Neuronal stem cell (in vitro differentiated cells): ENCODE results near the gene KCNJ6.

ENCODE experiments used
- DNase-seq: peaks from one replicate; pipeline ENCODE4 v3.0.0-alpha.2; 2013; ENCODE audit warnings: low spot score
- H2AFZ ChIP-seq: one replicate; pipeline ENCODE4 v1.6.1; 2013; ENCODE audit warnings: mild to moderate bottlenecking, low read length, inconsistent platforms
- H2AK5ac ChIP-seq: 2 replicates; pipeline ENCODE4 v1.6.1; 2013; ENCODE audit warnings: low read depth, mild to moderate bottlenecking, inconsistent platforms, low read length, moderate library complexity, mixed read lengths
- H2BK120ac ChIP-seq: 2 replicates; pipeline ENCODE4 v1.6.1; 2013; ENCODE audit warnings: low read depth, mild to moderate bottlenecking, inconsistent platforms, low read length, moderate library complexity, mixed read lengths
- H2BK12ac ChIP-seq: one replicate; pipeline ENCODE4 v1.6.1; 2013; ENCODE audit warnings: low read length, inconsistent platforms
- H2BK15ac ChIP-seq: 2 replicates; pipeline ENCODE4 v1.6.1; 2013; ENCODE audit warnings: mild to moderate bottlenecking, low read length, inconsistent platforms, mixed read lengths
- H2BK5ac ChIP-seq: one replicate; pipeline ENCODE4 v1.6.1; 2013; ENCODE audit warnings: inconsistent platforms, mild to moderate bottlenecking, low read length, moderate library complexity
- H3K14ac ChIP-seq: one replicate; pipeline ENCODE4 v1.6.1; 2013; ENCODE audit warnings: low read length, inconsistent platforms
- H3K18ac ChIP-seq: 2 replicates; pipeline ENCODE4 v1.6.1; 2013; ENCODE audit warnings: low read length, inconsistent platforms
- H3K23ac ChIP-seq: 2 replicates; pipeline ENCODE4 v1.6.1; 2013; ENCODE audit warnings: low read depth, mild to moderate bottlenecking, mixed read lengths, low read length, inconsistent platforms; ENCODE audit not compliant: poor library complexity
- H3K27ac ChIP-seq: replicated peaks from 3 replicates; pipeline ENCODE4 v1.5.1; 2013; ENCODE audit warnings: low read length, inconsistent platforms
- H3K27me3 ChIP-seq, 3 experiments: 2 replicates each; pipeline ENCODE4 v1.6.1; 2013; ENCODE audit warnings: low read length in 3 of 3, mild to moderate bottlenecking in 2 of 3, inconsistent platforms in 1 of 3, low read depth in 1 of 3, mixed read lengths in 1 of 3, moderate library complexity in 1 of 3; ENCODE audit not compliant: control insufficient read depth in 3 of 3, insufficient read depth in 3 of 3
- H3K36me3 ChIP-seq, 2 donors: replicated peaks in 1 of 2; 2 replicates each; pipeline ENCODE4 v1.6.1; 2013; ENCODE audit warnings: low read length in 2 of 2; ENCODE audit not compliant: control insufficient read depth in 2 of 2, insufficient read depth in 2 of 2
- H3K4ac ChIP-seq: 2 replicates; pipeline ENCODE4 v1.6.1; 2013; ENCODE audit warnings: inconsistent platforms, mild to moderate bottlenecking, low read length, moderate library complexity
- H3K4me1 ChIP-seq, 2 donors: 1 replicate in 1 of 2; 2 replicates in 1 of 2; pipeline ENCODE4 v1.6.1; 2013; ENCODE audit warnings: low read length in 2 of 2, low read depth in 1 of 2; ENCODE audit not compliant: control insufficient read depth in 2 of 2, insufficient read depth in 1 of 2
- H3K4me2 ChIP-seq: one replicate; pipeline ENCODE4 v1.6.1; 2013; ENCODE audit warnings: mild to moderate bottlenecking, low read length, inconsistent platforms; ENCODE audit not compliant: insufficient read depth, poor library complexity, severe bottlenecking
- H3K4me3 ChIP-seq, 2 donors: 2 replicates each; pipeline ENCODE4 v1.5.1; 2013; ENCODE audit warnings: low read length in 2 of 2, mild to moderate bottlenecking in 2 of 2, inconsistent platforms in 1 of 2, moderate library complexity in 1 of 2
- H3K79me1 ChIP-seq: one replicate; pipeline ENCODE4 v1.6.1; 2013; ENCODE audit warnings: low read depth, mild to moderate bottlenecking, inconsistent platforms, low read length, moderate library complexity
- H3K9ac ChIP-seq: one replicate; pipeline ENCODE4 v1.6.1; 2013; ENCODE audit warnings: mild to moderate bottlenecking, low read depth, low read length, inconsistent platforms; ENCODE audit not compliant: poor library complexity
- H3K9me3 ChIP-seq, 2 donors: replicated peaks in 1 of 2; 2 replicates each; pipeline versions ENCODE3 to v1.6.1; 2013; ENCODE audit warnings: low read length in 2 of 2, mild to moderate bottlenecking in 2 of 2, inconsistent platforms in 1 of 2, low read depth in 1 of 2, mixed read lengths in 1 of 2, moderate library complexity in 1 of 2; ENCODE audit not compliant: control insufficient read depth in 2 of 2, insufficient read depth in 1 of 2
- H4K8ac ChIP-seq: one replicate; pipeline ENCODE4 v1.6.1; 2013; ENCODE audit warnings: low read depth, mild to moderate bottlenecking, inconsistent platforms, low read length, moderate library complexity
- H4K91ac ChIP-seq: one replicate; pipeline ENCODE4 v1.6.1; 2013; ENCODE audit warnings: low read length, low read depth, mild to moderate bottlenecking, inconsistent platforms; ENCODE audit not compliant: poor library complexity
- WGBS, 2 donors: extraction: QIAGEN DNeasy Blood & Tissue Kit; methylation state at CpG; one replicate each; pipeline ENCODE4 v1.1.7; 2013; ENCODE audit warnings: missing lambda C conversion rate in 2 of 2, mixed read lengths in 1 of 2; ENCODE audit not compliant: insufficient read length in 2 of 2, insufficient replicate concordance in 1 of 2; ENCODE audit errors: extremely low coverage in 2 of 2; 5-methylcytosine and 5-hydroxymethylcytosine counted together

Gene KCNJ6

GRCh38 chr21:37682966-37683365 lies 233.3 kb downstream of the KCNJ6 start:
- no peak overlapping the region for H3K4ac ChIP-seq
- no peak overlapping the region for H4K8ac ChIP-seq
- no peak overlapping the region for H3K18ac ChIP-seq
- no peak overlapping the region for H2BK5ac ChIP-seq
- H3K27ac ChIP-seq, result no peak overlapping the region
- no peak overlapping the region for H3K4me3 ChIP-seq
- WGBS, 2 donors, result no CpG with 5 or more reads among the region's 6 CpGs
- H3K4me2 ChIP-seq, result no peak overlapping the region
- H2BK12ac ChIP-seq, result no peak overlapping the region
- no peak overlapping the region for H3K23ac ChIP-seq
- no peak overlapping the region for H3K14ac ChIP-seq
- H3K27me3 ChIP-seq, result no peaks in the 10 kb centered on the region
- H3K79me1 ChIP-seq, result no peaks in the 10 kb centered on the region
- no peaks in the 10 kb centered on the region for H3K9me3 ChIP-seq
- no peak for DNase-seq
- no peak overlapping the region for H4K91ac ChIP-seq
- no peak overlapping the region for H3K9ac ChIP-seq
- no peak overlapping the region for H2AFZ ChIP-seq
- H2AK5ac ChIP-seq, result no peak overlapping the region
- H2BK120ac ChIP-seq, result no peak overlapping the region
- H3K4me1 ChIP-seq, result peaks cover 1 to 4% of the 10 kb centered on the region in 2 donors
- no peak overlapping the region for H2BK15ac ChIP-seq
- no peaks in the 10 kb centered on the region for H3K36me3 ChIP-seq

- peak overlapping the region; percentile 2 for H2AK5ac ChIP-seq
- H3K4me3 ChIP-seq, result no peak overlapping the region
- H3K27ac ChIP-seq, result no peak overlapping the region
- no peak overlapping the region for H3K23ac ChIP-seq
- H3K9ac ChIP-seq, result no peak overlapping the region
- H2BK5ac ChIP-seq, result no peak overlapping the region
- H3K36me3 ChIP-seq, result no peaks in the 10 kb centered on the region
- no peaks in the 10 kb centered on the region for H3K79me1 ChIP-seq
- no peak overlapping the region for H3K14ac ChIP-seq
- no peak overlapping the region for H2AFZ ChIP-seq
- no peak overlapping the region for H3K4ac ChIP-seq
- H2BK12ac ChIP-seq, result no peak overlapping the region
- peaks cover 0 to 6% (median 2%) of the 10 kb centered on the region in 3 experiments for H3K27me3 ChIP-seq
- DNase-seq, result no peak
- H3K9me3 ChIP-seq, result no peaks in the 10 kb centered on the region
- H2BK120ac ChIP-seq, result no peak overlapping the region
- no peak overlapping the region for H2BK15ac ChIP-seq
- no peak overlapping the region for H4K8ac ChIP-seq
- H3K18ac ChIP-seq, result no peak overlapping the region
- no peak overlapping the region for H3K4me2 ChIP-seq
- no CpG with 5 or more reads among the region's 4 CpGs for WGBS, 2 donors
- peaks cover 0 to 1% of the 10 kb centered on the region in 2 donors for H3K4me1 ChIP-seq
- H4K91ac ChIP-seq, result no peak overlapping the region
These were observed 239.3 kb downstream of the KCNJ6 start for GRCh38 chr21:37677006-37677405.

- Histone ChIP-seq H3K18ac (peak overlapping the region; percentile 86), H2BK5ac (no peak overlapping the region), H3K4me2 (peak overlapping the region; percentile 79), H3K9ac (no peak overlapping the region), H3K14ac (no peak overlapping the region), H2AFZ (peak overlapping the region; percentile 79), H3K4ac (no peak overlapping the region), H2BK12ac (no peak overlapping the region), H2AK5ac (no peak overlapping the region), H3K9me3 (no peaks in the 10 kb centered on the region), H2BK15ac (no peak overlapping the region), H3K79me1 (no peaks in the 10 kb centered on the region), H3K4me3 (peak overlapping the region in 1 of 2 donors; percentile 71), H4K8ac (no peak overlapping the region), H3K27me3 (peaks cover 0 to 6% (median 2%) of the 10 kb centered on the region in 3 experiments), H3K36me3 (no peaks in the 10 kb centered on the region), H2BK120ac (no peak overlapping the region), H3K23ac (peak overlapping the region; percentile 23), H4K91ac (no peak overlapping the region), H3K27ac (no peak overlapping the region), H3K4me1 (peaks cover 0 to 1% of the 10 kb centered on the region in 2 donors)
- WGBS, 2 donors, result no CpG with 5 or more reads among the region's 35 CpGs
- DNase-seq, result peak; percentile 64
These were observed 241.0 kb downstream of the KCNJ6 start for GRCh38 chr21:37675202-37675801.

DNA sequence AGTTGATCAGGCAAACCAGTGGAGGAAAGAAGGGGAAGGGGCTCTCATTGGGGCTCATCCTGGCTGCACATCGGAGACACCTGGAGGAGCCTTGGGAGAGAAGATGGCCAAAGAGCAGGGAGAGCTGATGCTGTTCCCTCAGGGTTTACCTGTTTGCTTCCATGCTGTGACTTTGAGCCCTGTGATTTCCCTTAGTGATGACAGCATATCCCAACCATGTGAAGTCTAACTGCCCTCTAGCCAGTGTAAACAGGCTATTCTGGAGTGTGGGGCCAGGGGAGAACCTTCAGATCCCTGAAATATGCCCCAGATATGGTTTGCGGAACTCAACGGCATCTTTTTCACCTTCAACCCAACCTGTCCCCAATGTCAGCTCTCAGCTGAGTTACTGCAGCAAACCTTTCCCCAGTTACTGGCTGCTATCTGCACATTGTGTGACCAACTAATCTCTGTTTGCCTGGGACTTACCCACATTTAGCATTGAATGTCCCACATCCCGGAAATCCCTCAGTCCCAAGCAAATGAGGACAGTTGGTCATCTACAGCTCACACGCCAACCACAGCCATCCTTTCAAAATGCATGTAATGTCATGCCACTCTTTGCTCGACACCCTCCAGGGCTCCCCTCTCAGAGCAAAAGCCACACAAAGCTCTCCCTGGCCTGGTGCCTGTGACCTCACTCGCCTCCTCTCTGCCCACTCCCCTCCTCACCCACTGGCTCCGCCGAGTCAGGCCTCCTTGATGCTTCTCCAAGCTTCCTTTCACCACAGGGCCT lies 242.3 kb downstream of the KCNJ6 start:
- Histone ChIP-seq H3K4me1 (peaks cover 0 to 1% of the 10 kb centered on the region in 2 donors), H2AK5ac (no peak overlapping the region), H3K9me3 (no peaks in the 10 kb centered on the region), H3K23ac (no peak overlapping the region), H3K4me3 (no peak overlapping the region), H2BK12ac (no peak overlapping the region), H2BK120ac (no peak overlapping the region), H3K36me3 (no peaks in the 10 kb centered on the region), H3K14ac (no peak overlapping the region), H4K91ac (no peak overlapping the region), H2AFZ (no peak overlapping the region), H2BK5ac (no peak overlapping the region), H3K18ac (no peak overlapping the region), H3K9ac (no peak overlapping the region), H3K4me2 (no peak overlapping the region), H3K27me3 (peaks cover 0 to 6% (median 2%) of the 10 kb centered on the region in 3 experiments), H3K79me1 (no peaks in the 10 kb centered on the region), H2BK15ac (no peak overlapping the region), H3K4ac (no peak overlapping the region), H4K8ac (no peak overlapping the region), H3K27ac (no peak overlapping the region)
- WGBS, 2 donors, result no CpG with 5 or more reads among the region's 9 CpGs
- DNase-seq, result no peak
